ENCODE measurements around the gene ADAMTS19.

Gene ADAMTS19

DNA sequence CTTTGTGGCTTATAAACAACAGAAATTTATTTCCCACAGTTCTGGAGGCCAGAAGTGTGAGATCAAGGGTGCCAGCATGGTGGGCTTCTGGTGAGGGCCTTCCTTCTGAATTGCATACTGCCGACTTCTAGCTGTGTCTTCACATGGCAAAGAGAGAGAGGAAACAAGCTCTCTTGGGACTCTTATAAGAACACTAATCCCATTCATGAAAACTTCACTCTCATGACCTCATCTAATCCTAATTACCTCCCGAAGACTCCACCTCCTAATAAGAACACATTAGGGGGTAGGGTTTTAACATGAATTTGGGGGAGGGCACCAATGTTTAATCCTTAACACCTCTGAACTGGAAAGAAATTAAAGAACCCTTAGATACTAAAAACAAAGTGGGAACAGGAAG is 211.9 kb downstream of the ADAMTS19 start:
- DNase-seq (ENCODE audit: low read depth): no peak

DNA sequence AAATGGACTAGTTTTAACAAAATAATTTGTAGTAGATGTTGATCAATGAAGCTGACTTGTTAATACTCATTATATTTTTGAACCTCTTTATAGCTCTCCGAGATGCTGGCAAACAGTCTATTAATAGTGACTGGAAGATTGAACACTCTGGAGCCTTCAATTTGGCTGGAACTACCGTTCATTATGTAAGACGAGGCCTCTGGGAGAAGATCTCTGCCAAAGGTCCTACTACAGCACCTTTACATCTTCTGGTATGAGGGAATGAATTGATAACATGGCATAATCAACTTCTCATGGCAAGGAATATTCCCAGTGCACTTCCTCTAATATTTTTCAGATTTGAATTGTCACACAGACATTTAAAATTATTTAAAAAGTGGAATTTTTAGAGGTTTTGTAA is 219.6 kb downstream of the ADAMTS19 start:
- DNase-seq (ENCODE audit: low read depth): no peak

DNA sequence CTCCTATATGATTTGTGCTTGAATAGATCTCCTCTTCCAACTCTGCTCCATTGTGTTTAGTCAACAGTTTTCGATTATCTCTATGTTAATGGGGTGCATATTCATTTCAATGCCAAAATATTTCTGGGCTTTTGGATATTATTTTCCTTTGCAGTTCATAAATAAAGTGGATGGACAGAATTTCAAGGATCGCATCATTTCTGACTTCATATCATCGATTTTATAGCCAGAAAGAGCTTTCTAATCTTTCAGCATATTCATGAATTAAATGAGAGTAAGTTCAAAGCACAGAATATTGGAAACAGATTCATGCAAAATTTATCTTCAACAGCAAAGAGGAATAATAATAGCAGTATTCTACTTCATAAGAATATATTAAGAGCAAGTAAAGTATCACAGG is 227.8 kb downstream of the ADAMTS19 start:
- DNase-seq (ENCODE audit: low read depth): no peak

DNA sequence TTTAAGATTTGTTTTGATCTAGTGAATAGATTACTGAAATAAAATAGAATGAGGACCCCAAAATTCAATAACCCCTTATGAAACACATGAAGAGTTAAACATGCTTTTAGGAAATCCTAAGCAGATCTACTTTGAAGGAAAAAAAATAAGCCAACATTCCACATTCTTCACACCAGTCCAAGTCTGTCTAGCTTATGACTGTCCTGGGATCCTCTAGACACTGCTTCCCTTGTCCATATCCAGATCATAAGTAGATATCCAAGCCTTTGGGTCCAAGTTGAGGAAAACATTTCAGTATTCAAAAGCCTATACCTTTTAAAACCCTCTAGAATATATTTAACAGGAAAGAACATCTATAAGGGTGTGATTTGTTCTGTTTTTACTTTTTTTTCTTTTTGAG is 228.9 kb downstream of the ADAMTS19 start:
- DNase-seq (ENCODE audit: low read depth): no peak

DNA sequence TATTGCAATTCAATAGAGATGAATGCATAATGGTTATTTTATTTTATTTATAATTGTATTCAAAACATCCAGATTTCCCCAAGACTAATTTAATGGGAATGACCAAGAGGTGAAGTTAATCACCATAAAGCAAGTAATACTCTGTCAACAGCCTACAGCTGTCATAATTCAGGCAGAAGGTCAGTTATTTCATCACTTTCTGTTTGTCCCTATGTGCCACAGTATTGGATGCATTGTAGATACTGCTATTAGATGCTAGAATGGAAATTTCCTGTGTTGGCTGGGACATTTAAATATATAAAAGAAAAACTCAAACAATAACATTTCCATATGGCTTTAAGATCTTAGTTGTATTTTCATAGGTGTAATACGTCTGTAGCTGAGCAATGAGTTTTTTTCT is 231.1 kb downstream of the ADAMTS19 start:
- no peak for DNase-seq (ENCODE audit: low read depth)

DNA sequence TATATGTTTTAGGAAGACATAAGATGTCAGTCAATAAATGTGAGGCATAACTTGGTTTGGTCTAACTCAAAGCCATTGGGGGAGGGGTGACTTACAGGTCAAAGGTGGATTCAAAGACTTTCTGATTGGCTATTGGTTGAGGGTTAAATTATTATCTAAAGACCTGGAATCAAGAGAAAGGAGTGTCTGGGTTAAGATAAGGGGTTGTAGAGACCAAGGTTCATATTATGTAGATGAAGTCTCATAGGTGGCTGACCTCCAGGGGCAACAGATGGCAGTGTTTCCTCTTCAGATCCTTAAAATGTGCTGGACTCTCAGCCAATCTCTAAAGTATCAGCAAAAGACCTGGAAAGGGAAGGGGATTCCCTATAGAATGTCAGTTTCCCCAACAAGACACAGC is 236.5 kb downstream of the ADAMTS19 start:
- no peak for DNase-seq (ENCODE audit: low read depth)

DNA sequence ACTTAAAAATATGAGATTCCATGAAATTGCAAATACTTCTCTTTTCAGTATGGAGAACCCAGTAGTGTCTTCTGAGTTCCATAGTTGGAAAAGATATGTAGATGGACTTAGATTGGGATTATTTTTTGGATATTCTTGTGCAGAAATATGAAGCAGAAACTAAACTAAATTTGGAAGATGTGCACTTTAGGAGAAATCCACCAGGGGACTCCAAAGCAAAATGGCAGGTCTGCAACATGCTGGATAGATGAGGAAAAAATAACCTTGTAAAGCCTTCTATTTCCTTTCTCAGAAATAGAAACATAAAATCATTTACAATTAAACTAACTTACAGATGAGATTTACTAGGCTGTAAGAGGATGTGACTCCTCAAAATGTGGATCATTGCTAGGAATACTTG is 238.6 kb downstream of the ADAMTS19 start:
- DNase-seq (ENCODE audit: low read depth): no peak

DNA sequence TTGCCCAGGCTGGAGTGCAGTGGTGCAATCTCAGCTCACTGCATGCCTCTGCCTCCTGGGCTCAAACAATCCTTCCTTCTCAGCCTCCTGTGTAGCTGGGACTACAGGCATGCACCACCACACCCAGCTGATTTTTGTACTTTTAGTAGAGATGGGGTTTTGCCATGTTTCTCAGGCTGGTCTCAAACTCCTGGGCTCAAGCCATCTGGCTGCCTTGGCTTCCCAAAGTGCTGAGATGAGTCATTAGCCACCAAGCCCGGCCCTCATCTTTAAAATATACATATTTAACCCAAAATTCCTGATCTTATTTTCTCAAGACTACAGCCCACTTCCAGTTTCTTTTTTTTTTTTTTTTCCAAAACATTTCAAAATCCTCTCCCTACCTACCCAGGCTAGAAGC is 256.1 kb downstream of the ADAMTS19 start:
- no peak for DNase-seq (ENCODE audit: low read depth)

DNA sequence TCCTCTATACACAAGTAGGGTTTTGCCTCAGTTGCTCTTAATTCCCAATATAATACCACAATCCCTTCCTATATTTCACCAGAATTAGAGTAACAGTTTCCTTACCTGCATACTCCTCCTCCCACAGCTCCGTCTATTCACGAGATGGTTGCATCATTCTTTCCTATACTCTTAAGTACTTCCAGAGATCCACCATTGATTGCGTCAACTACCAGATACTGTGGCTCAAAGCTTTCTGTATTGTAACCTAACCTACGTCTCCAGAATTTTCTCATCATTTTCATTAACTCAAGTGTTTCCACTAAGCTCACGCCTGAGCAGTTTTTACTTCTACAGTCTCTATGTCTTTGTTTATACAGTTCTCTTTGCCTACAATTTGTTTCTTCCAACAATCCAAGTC is 256.6 kb downstream of the ADAMTS19 start:
- no peak for DNase-seq (ENCODE audit: low read depth)

DNA sequence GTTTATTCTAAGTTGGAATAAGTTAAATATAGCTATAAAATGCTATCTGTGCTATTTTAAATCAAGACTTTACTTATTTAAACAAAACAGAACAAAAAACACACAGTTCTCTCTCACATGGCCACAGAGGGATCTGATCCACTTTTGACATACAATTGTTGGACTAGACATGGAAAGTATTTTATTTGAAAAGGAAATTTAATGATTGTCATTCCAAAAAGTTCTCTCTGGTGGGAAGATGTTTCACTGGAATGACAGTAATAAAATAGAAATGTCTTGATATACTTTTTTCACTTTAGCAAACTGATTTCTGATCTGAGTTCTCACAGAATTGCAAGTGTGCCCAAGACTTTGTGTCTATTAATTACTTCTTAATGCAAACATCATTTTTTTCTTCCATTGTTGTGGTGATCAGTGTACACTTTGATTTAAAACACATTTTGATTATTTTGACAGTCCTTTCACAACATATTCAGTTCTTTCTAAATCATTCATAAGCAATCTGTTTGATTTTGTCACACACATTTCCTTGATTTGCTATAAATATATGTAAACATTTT is 257.7 kb downstream of the ADAMTS19 start:
- DNase-seq (ENCODE audit: low read depth): no peak

DNA sequence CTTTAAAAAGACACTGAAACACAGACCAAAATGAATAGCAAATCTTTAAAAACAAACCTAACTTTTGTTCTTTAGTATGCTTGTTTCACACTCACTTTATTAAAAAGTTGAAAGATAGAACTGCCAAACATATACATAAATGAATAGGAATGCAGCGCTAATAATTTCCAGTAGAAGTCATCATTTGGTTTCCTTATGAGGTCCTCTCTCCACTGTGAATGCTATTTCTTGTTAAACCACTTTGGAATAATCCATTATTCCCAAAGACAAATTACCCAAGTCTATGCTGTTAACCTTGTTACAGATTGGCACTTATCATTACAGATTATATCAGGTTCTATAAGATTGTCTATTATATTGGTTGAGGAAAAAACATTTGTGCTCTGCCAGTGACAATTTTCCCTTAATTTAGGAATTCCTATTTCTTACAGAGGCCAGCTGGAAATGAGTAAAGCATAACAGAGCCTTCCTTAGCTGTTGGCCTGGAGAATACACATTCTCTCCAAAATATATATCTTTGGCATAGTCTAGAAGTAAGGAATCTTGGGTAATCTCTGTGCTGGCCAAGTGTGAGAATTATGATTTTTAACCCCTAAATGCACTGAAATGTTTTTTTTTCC is 258.5 kb downstream of the ADAMTS19 start:
- DNase-seq (ENCODE audit: low read depth): no peak

DNA sequence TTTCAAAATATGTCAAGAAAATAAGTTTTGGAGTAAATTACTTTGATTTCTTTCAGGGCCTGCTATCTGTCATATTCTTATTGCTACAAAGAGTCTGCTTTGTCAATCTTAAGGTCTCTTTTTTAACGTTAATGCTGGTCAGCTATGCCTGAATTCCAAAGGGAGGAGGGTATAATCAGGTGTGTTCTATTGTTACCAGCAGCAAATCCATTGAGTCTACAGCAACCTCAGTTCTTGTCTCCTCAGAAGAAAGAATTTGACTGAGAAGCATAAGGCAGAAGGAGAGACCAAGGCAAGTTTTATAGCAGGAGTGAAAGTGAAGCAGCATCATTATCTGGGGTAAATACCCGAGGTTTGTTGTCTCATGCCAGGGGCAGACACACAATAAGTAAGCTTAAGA is 264.1 kb downstream of the ADAMTS19 start:
- no peak for DNase-seq (ENCODE audit: low read depth)

DNA sequence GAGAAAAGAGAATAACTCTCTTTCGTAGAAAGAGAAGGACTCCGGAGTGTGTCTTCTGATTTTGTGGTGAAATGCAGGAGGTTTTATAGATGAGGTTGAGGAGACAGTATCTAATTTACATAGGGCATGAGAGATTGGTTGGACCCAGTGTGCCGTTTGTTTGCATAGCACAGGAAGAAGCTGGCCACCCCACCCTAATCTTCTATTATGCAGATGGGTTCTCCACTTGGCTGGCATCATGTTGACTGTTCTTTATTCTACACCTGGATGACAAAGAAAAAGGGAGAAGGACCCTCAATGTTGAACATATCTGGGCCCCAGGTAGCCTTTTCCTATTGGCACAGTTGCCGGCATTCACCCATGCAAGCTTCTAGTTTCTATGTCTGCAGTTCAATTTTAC is 264.5 kb downstream of the ADAMTS19 start:
- no peak for DNase-seq (ENCODE audit: low read depth)

DNA sequence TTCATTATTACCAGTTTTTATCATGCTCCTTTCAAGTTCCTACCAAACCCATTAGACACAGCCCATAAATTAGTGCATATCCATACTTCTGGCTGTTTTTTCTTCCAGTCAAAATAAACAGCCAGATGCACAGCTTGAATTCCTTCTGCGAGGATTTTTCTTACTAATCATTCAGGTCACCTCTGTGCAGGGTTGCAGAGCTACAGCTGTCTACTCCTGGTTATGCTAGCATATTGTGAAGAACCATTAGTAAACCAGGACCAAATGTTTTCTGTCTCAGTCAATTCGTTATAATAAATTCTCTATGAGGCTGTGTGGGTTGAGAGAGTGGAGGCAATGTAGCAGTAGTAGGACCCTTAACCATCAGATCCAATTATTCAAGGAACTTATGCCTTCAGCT is 279.7 kb downstream of the ADAMTS19 start:
- DNase-seq (ENCODE audit: low read depth): no peak

DNA sequence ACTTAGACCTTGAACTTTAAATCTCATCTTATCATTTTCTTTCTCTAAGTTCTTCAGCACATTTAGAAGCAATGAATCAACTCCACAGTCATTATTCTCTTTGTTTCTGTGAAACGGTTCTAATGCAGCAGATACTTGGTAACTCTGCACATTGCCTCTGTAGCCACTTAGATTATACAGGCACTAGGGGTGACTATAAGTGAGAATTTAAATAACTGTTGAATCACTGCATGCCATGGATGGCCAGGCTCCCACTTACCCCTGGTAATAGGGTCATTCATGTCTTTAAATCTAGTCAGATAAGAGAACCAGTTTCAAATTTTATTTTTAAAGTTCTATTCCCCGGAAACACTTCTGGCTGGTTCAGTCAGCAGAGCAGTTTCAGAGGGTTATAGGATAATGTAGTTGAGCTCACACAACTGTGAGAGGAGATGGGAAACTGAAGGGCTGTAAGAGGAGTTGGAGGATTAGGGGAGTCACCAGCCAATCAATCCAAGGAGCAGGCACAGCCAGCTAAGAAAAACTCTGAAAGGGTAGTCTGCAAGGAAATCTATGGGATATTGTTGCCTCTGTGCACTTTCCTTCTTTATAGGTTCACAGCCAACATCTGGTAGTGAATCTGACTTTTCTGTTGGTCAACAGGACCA is 283.6 kb downstream of the ADAMTS19 start:
- DNase-seq (ENCODE audit: low read depth): no peak

DNA sequence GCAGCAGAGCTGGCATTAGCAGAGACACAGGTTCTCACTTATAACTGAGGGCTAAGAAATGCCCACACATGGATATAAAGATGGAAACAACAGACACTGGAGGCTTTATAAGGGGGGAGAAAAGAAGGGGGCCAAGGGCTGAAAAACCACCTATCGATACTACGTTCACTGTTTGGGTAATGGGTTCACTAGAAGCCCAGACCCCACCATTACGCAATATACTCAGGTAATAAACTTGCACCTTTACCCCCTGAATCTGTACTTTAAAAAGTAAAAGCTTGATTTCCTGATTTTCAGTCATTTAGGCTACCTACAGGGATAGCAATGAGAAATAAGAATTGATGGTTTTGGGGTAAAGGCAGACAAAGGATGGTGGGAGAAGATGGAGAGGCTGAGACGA is 285.9 kb downstream of the ADAMTS19 start:
- no peak for DNase-seq (ENCODE audit: low read depth)

DNA sequence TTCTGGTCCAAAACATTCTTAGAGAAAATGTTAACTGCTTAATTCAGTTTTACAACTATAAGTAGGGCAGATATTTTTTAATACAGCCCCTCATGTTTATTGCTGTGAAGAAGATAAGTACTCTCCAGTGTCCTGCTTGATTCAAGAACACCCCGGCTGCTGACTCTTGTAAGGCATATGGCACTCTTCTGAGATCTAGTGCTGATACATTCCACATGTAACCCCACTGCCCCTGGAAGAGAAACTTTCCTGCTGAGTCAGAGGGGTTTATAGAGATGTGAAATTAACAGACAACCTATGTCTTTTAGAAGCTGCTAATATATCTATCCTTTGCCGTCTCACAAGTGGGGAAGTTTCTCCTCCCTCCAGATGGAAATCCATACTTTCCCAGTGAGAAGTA is 286.8 kb downstream of the ADAMTS19 start:
- no peak for DNase-seq (ENCODE audit: low read depth)

DNA sequence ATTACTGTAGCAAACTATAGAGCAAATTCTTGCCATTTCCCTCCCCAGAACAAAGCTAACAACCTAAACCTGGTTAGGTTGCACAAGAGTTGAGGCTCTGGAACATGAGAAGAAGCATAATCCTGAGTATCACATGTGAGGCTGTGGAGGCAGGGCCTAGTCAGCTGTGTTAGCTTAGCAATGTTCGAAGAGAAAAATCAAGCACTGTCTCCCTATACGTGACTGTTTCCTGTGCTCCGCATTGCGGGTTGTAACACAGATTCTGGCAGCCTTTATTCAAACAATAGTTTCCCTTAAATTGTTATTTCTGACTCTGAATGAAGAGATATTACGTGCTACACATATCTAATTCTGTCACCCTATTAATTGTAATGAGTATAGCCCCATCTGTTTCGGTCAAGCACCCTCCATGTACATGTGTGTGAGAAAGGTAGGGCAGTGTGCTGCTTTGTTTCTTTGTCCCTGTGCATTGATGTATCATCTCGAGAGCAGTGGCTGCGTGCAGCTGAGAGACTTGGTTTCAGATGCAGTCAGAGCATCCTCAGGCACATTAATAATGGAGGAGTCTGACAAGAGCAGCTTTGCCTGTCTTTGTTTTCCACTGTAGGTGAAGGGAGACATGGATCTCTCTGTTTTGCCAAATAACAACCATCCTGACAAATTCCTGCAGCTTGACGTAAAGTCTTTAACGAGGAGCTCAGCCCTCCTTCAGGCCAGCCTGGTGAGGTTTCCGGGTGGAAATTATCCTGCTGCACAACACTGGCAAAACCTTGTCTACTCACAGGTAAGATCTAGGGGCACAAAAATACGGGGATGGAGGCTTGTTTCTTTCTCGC is 287.7 kb downstream of the ADAMTS19 start, which contains the start of gene MINAR2:
Gene MINAR2, plus strand, starts transcription at position 523 of the 836 bp plus-strand sequence. Its CDS starts 97 bp downstream, at position 620.
- DNase-seq (ENCODE audit: low read depth): no peak

DNA sequence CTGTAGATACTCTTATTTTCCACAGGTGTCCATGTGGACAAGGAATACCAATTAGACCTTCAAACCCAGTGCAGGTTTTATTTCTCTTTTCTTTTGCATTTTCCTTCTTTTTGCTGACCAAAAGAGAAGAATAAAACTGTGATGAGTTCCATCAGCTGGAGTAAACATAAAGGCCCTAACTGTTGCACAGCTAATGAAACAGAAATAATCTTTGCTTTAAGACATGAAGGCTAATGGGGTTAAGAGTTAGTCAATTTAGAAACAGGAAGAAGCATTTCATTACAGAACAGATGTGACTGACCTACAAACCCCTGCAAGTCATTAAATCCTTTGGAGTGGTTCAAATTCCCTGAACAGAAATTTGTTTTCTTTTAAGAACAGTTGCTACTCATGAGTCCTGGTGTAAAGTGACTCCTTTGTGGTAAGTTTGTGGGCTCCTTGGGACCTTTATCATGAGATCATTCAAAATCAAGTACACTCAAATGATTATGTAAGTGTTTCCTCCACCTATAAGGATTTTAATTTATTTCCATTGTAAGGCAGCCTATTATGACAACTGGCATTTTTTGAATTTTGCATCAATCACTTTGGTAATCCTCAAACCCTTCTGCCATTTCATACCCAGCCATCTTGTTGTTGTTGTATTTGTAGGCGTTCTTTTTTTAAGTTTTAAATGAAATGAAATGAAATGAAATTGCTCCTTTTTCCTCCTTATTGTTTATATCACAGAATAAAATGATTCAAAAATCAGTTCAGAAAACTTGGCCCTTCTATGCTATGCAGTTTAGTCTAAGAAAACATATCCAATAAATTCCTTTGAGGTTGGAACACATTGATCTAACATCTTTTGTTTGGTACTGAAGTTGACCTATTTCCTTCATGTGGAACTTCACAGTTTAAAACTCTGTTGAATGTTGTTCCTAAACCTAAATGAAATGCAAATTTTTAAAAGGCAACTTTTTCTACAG is 289.1 kb downstream of the ADAMTS19 start:
- DNase-seq (ENCODE audit: low read depth): no peak

DNA sequence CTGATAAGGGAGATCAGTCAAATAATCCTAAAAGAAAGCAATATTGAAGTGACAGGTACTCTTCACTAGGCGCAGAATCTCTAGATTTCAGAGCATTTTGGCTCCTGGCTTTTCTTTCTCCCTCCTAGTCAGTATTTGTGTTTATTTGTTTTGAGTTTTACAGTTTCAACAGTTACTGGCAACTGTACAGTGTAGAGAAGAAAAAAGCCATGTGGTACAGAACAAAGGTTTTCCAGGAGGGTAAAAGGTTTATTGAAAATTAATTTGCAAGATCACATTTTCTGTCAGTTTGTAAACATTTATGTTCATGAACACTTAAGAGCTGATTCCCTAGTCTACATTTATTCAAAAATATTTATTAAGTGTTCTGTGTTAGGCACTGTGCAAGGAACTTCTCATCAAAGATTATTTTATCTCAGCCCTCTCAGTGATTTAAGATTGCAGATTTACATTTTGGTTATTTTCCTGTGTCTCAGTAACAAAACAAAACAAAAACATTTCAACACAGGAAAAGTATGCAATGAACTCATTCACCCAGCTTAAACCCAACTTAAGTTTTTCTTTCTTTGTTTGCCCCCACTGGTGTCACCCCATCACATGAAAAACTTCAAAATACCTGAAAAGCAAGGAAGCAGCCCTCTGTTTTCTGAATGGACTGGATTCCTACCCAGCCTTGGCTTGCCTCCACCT is 300.7 kb downstream of the ADAMTS19 start:
- no peak for DNase-seq (ENCODE audit: low read depth)

DNA sequence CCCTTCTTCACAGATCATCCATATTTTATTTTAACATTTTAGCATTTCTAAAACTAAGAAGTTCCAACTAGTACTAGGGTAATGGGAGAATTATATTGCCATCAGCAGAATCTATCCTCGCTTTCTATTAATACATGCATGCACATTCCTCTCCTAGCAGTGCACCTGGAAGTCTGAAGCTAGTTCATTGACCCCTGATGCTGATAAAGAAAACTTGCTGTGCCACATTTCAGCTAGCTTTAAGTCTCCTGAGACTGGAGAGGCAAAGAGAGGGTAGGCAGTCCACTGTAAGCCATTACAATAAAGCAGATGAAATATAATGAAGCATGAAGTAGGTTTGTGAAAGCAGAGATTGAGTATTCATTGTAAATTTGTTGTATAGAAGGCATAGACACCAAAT is 303.6 kb downstream of the ADAMTS19 start:
- DNase-seq (ENCODE audit: low read depth): no peak

All from stimulated activated CD8-positive, alpha-beta memory T cell treated with anti-CD3 and anti-CD28 coated beads, Interleukin-15, amount 100 ng/mL, for 24 hours (primary cell).